ENCODE data around the gene FOXN4. TPM values are rescaled to one million over a fixed set of nuclear protein-coding genes. Genes with fewer than 3 reads are reported as not detected.

The FOXN4 gene
- total RNA-seq, 1 experiment from 2014 or later, result 0.37 TPM

- Mint-ChIP-seq H3K27ac (no peak within 1 kb of the TSS), H3K27me3 (ENCODE audit: low read depth) (no peaks in the 10 kb centered on the region; the same call in 1 of the 2 replicates), H3K4me3 (no peak within 1 kb of the TSS), H3K36me3 (no peaks in the 10 kb centered on the region), H3K4me1 (no peaks in the 10 kb centered on the region), H3K9me3 (peaks cover 11% of the 10 kb centered on the region)
- ChIA-PET CTCF (interaction anchor here (0.7 kb wide), 1 partner anchor 30 kb away, joined by 3 read pairs; no protein-coding TSS in a partner anchor), POLR2A (no interaction called here)
- TF ChIP-seq NR2C2 (CRISPR knock-in tag; IDR thresholded peaks at IDR 0.05) (no peak), ZSCAN18 (CRISPR knock-in tag; IDR thresholded peaks at IDR 0.05) (no peak), USF1 (CRISPR knock-in tag; IDR thresholded peaks at IDR 0.05) (no peak), MYBL2 (CRISPR knock-in tag; IDR thresholded peaks at IDR 0.05) (no peak), ESRRA (CRISPR knock-in tag; IDR thresholded peaks at IDR 0.05; ENCODE audit: borderline replicate concordance) (no peak), SP1 (CRISPR knock-in tag; conservative IDR thresholded peaks at IDR 0.05) (no peak), CTCF (IDR thresholded peaks at IDR 0.05) (no peak), GABPB1 (CRISPR knock-in tag; IDR thresholded peaks at IDR 0.05) (no peak), TEAD1 (CRISPR knock-in tag; IDR thresholded peaks at IDR 0.05) (no peak), PRRX2 (CRISPR knock-in tag; IDR thresholded peaks at IDR 0.05) (no peak)
- no peak for DNase-seq (ENCODE audit: low spot score)
- ATAC-seq, result no peak
Measured at GRCh38 chr12:109347589-109347988, 38.5 kb upstream of the FOXN4 start, which contains the start of gene MYO1H. Gene MYO1H, plus strand, starts transcription at chr12:109347900. Its CDS starts 61 bp downstream, at chr12:109347961.

GRCh38 chr12:109346920-109347319 is 37.8 kb upstream of the FOXN4 start:
- ATAC-seq (peak; percentile 41), DNase-seq (ENCODE audit: low spot score) (peak; percentile 37)
- CTCF ChIA-PET, result no interaction called here
- H3K27me3 Mint-ChIP-seq (ENCODE audit: low read depth), result no peaks in the 10 kb centered on the region; the same call in 1 of the 2 replicates
- no peak overlapping the region for H3K4me3 Mint-ChIP-seq
- POLR2A ChIA-PET, result no interaction called here
- no peaks in the 10 kb centered on the region for H3K36me3 Mint-ChIP-seq
- H3K27ac Mint-ChIP-seq, result no peak overlapping the region
- no peaks in the 10 kb centered on the region for H3K4me1 Mint-ChIP-seq
- peaks cover 11% of the 10 kb centered on the region for H3K9me3 Mint-ChIP-seq
- TF ChIP-seq CTCF (IDR thresholded peaks at IDR 0.05), result peak; percentile 35
- no peak for TF ChIP-seq NFATC4 (CRISPR knock-in tag; IDR thresholded peaks at IDR 0.05)

GRCh38 chr12:109345428-109345827 is 36.3 kb upstream of the FOXN4 start:
- H3K4me1 Mint-ChIP-seq, result no peaks in the 10 kb centered on the region
- peaks cover 11% of the 10 kb centered on the region for H3K9me3 Mint-ChIP-seq
- no peak overlapping the region for H3K4me3 Mint-ChIP-seq
- DNase-seq (ENCODE audit: low spot score) (no peak), ATAC-seq (no peak)
- H3K27me3 Mint-ChIP-seq (ENCODE audit: low read depth), result no peaks in the 10 kb centered on the region; the same call in 1 of the 2 replicates
- ChIA-PET POLR2A (no interaction called here), CTCF (no interaction called here)
- H3K27ac Mint-ChIP-seq, result no peak overlapping the region
- H3K36me3 Mint-ChIP-seq, result no peaks in the 10 kb centered on the region
- TF ChIP-seq ATF3 (CRISPR knock-in tag; conservative IDR thresholded peaks at IDR 0.05) (no peak), ZBTB21 (CRISPR knock-in tag; IDR thresholded peaks at IDR 0.05; ENCODE audit: borderline replicate concordance) (no peak), NFATC4 (CRISPR knock-in tag; IDR thresholded peaks at IDR 0.05) (no peak), AFF4 (CRISPR knock-in tag; IDR thresholded peaks at IDR 0.05; ENCODE audit: borderline replicate concordance) (no peak), NR3C1 (CRISPR knock-in tag; conservative IDR thresholded peaks at IDR 0.05; ENCODE audit: low read depth) (no peak), TP53 (CRISPR knock-in tag; IDR thresholded peaks at IDR 0.05) (no peak), ZBTB43 (CRISPR knock-in tag; IDR thresholded peaks at IDR 0.05) (no peak), ATF6 (CRISPR knock-in tag; IDR thresholded peaks at IDR 0.05) (no peak)

All from WTC11 (cell line).